IMR-90 (cell line): Measurements from ENCODE around the gene CTAGE4.

Experiments
- CTCF ChIP-seq: conservative IDR thresholded peaks from 2 replicates; pipeline ENCODE4 v1.5.1; 2012; ENCODE audit warnings: mild to moderate bottlenecking, low read depth, low read length, improper control_type of control experiment
- POLR2A ChIP-seq: IDR thresholded peaks from 2 replicates; pipeline ENCODE4 v1.6.1; 2012; ENCODE audit warnings: mild to moderate bottlenecking, low read depth, low read length

DNA sequence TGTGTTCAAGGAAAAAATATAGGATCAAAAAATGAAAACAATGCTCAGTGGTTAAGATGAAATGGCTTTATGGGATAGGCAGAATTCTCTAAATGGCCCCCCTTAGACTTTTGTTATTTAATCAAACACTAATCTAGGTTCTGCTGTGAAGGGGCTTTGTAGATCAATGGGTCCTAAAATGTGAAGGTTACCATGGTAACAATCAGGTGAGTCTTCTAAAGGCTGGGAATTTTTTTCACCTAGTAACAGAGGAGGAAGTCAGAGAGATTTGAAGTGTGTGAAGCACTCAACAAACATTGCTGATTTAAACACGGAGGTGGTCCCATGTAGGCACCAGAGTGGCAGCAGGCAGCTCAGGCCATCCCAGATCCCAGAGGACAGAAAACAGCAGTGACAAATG lies 49.1 kb upstream of the CTAGE4 start:
- TF ChIP-seq CTCF: no peak
- TF ChIP-seq POLR2A: no peak
